ENCODE results near the gene ACAA2.

Gene ACAA2

DNA sequence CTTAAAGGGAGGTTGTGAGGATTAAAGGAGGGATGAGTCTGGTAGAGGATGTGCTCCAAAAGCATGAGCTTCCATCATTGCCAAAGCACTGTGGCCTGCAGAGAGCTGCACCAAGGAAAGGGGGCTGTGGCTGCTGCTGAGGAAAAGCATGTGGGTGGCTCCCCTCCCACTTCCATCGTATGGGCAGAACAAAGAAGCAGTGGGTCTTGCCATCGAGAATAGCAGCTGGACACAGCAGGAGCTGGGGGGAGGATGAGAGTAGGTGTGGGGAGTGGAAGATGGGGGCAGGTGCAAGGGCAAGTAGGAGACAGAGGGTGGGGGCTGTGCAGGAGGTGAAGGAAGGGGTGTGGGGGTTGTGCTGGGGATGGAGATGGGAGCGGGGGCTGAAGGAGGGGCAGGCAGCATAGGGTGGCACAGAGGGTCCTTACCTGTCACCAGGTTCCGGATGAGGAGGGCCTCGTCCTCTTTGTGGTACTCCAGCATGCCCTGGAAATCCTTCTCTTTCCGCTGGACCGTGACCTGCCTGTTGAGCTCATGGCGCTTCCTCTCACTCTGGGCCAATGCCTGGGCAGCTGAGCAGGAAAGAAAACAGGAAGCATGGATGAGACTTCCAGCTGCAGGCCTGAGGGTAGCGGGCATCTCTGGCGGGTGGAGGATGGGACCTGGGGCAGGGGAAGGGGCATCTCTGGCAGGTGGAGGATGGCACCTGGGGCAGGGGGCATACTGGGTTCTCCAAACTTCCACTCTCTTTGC is 33.6 kb upstream of the ACAA2 start:
- CTCF ChIA-PET, result interaction anchor here (1.0 to 5.7 kb wide), 6 partner anchors 8 to 336 kb away, joined by 4 to 65 read pairs (median 4); no protein-coding TSS in a partner anchor
- POLR2A ChIA-PET, result no interaction called here
- no peak overlapping the region for H3K4me3 ChIP-seq (ENCODE audit: low read depth, low read length)
- DNase-seq (ENCODE audit: low read depth, low spot score), result no peak
- TF ChIP-seq, protein P1, sequence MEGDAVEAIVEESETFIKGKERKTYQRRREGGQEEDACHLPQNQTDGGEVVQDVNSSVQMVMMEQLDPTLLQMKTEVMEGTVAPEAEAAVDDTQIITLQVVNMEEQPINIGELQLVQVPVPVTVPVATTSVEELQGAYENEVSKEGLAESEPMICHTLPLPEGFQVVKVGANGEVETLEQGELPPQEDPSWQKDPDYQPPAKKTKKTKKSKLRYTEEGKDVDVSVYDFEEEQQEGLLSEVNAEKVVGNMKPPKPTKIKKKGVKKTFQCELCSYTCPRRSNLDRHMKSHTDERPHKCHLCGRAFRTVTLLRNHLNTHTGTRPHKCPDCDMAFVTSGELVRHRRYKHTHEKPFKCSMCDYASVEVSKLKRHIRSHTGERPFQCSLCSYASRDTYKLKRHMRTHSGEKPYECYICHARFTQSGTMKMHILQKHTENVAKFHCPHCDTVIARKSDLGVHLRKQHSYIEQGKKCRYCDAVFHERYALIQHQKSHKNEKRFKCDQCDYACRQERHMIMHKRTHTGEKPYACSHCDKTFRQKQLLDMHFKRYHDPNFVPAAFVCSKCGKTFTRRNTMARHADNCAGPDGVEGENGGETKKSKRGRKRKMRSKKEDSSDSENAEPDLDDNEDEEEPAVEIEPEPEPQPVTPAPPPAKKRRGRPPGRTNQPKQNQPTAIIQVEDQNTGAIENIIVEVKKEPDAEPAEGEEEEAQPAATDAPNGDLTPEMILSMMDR (IDR thresholded peaks at IDR 0.05; ENCODE audit: insufficient read depth, low read length, missing control alignments), result no peak

DNA sequence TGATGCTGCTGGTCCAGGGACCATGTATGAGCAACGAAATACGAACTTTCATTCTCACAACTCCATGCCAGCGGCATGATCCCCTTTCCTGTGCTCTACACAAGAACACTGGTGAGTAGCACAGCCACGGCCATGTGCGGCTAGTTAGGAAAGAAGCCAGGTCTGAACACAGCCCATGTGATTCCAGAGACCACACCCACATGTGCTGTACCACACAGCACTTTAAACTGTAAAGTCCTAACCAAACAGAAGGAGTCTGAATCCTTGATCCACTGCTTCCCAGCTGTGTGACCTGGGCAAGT is 33.0 kb upstream of the ACAA2 start:
- TF ChIP-seq, protein P1 (IDR thresholded peaks at IDR 0.05; ENCODE audit: insufficient read depth, low read length, missing control alignments), result no peak
- no peak for DNase-seq (ENCODE audit: low read depth, low spot score)
- ChIA-PET POLR2A (no interaction called here), CTCF (interaction anchor here (1.2 to 5.7 kb wide), 4 partner anchors 9 to 335 kb away, joined by 4 to 65 read pairs (median 6); no protein-coding TSS in a partner anchor)
- H3K4me3 ChIP-seq (ENCODE audit: low read depth, low read length), result no peak overlapping the region

DNA sequence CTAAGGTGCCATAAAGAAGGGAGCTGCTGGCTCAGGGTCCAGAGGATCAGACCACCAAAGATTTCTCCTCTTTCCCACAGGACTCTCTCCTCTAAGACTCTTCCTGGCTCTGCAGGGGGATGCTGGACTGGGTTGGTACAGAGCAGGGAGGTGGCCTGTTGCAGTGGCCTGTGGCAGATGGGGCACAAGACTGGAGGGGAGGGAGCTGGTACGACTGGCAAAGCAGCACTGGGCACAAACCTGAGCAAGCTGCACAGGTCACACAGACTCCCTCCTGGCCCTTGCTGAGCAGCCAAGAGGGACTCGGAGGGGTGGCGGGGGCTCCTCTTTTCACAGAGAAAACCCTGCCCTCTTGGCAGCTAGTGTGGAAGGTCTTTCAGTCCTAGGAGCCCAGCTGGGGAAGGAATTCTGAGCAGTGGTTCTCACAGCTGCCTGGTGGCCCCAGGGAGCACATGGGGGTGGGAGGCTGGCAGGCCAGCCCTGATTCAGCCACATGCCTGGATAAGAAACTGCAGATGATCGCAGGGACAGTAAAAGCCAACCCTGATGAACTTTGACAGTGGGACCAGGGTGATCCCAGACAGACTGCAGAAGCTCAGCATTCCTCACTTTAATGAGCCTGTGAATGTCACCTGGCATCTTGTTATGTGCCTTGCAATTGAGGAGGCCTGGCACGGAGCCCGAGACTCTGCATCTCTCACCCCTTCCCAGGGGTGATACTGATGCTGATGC is 32.5 kb upstream of the ACAA2 start:
- POLR2A ChIA-PET, result no interaction called here
- no peak overlapping the region for H3K4me3 ChIP-seq (ENCODE audit: low read depth, low read length)
- CTCF ChIA-PET, result interaction anchor here (1.3 to 3.1 kb wide), 3 partner anchors 12 to 335 kb away, joined by 4 to 18 read pairs (median 8); no protein-coding TSS in a partner anchor
- no peak for DNase-seq (ENCODE audit: low read depth, low spot score)
- TF ChIP-seq, protein P1 (IDR thresholded peaks at IDR 0.05; ENCODE audit: insufficient read depth, low read length, missing control alignments), result no peak

DNA sequence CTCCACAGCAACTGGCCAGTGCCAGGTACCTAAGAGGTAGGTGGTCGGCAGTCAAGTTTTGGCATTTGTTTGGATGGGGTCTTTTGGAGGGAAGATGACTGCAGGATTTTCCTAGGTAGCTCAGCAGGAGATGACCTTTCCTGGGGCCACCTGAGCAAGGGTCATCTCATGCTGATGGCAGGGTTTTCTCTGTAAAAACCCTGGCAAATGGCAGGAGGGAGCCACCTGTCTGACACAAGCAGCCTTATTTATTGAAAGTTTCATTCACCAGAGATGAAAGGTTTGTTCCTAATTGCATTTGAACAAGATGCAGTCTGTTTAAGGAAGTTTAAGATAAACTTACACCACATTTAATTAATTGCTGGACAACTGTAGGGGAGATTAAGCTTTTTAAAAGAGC is 31.6 kb upstream of the ACAA2 start:
- H3K4me3 ChIP-seq (ENCODE audit: low read depth, low read length), result no peak overlapping the region
- ChIA-PET CTCF (interaction anchor here (1.2 to 3.1 kb wide), 4 partner anchors 13 to 334 kb away, joined by 3 to 18 read pairs (median 6); no protein-coding TSS in a partner anchor), POLR2A (no interaction called here)
- no peak for DNase-seq (ENCODE audit: low read depth, low spot score)
- TF ChIP-seq, protein P1 (IDR thresholded peaks at IDR 0.05; ENCODE audit: insufficient read depth, low read length, missing control alignments), result no peak

DNA sequence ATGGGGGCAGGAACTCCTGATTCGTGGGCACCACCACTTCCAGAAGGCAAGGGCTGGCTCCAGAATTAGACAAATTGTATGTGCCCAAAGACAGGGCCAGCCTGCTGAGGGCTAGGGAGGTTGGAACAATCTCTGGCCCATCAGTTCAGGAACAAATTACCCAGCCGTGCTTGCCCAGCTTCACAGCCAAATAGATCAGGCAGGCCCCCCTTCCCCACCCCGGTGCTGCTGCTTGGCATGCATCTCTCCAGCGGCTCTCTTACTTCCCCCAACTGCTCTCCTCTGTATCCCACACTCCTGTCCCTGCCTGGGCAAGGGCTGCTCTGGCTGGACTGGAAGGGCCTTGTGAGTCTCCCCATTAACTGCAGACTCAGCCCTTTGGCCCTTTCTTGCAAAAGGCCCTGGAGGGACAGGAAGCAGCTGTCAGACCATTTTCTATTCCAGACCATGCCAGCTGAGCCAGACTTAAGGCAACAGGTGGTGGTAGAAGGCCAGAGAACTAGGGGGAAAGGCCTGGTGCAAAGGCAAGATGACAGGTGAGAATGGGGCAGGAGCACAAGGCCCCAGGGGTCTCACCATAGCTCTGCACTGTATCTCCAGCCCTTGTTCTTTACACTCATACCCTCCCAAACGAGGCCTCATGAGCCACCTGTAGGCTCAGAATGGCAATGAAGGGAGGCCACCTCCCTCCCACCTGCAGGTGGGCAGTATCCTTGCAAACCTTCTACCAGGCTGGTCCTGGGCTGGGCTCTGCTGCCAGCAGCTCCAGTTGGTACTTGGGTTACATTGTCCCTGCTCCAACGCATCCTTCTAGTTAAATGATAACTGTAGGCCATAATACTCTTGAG is 30.7 kb upstream of the ACAA2 start:
- POLR2A ChIA-PET, result no interaction called here
- CTCF ChIA-PET, result interaction anchor here (0.8 to 3.1 kb wide), 4 partner anchors 12 to 333 kb away, joined by 3 to 18 read pairs (median 6); no protein-coding TSS in a partner anchor
- TF ChIP-seq, protein P1 (IDR thresholded peaks at IDR 0.05; ENCODE audit: insufficient read depth, low read length, missing control alignments), result no peak
- no peak for DNase-seq (ENCODE audit: low read depth, low spot score)
- no peak overlapping the region for H3K4me3 ChIP-seq (ENCODE audit: low read depth, low read length)

Measured in AG04449 (cell line).